Thyroid gland (tissue), 4 donors: Measurements from ENCODE around the gene PLAAT3. TPM values are rescaled to one million over a fixed set of nuclear protein-coding genes. Genes with fewer than 3 reads are reported as not detected.

Experiments used
- DNase-seq, 2 donors: peaks; one replicate each; pipeline ENCODE4 v3.0.0-alpha.2; 2019
- H3K27ac ChIP-seq, 3 donors: fragments of 200-600 bp; sonication (generic); 1 replicate in 2 of 3; 2 replicates in 1 of 3; pipeline ENCODE4 v1.5.1; 2016 to 2019; ENCODE audit warnings: mild to moderate bottlenecking in 1 of 3, moderate library complexity in 1 of 3
- H3K27me3 ChIP-seq: fragments of 200-600 bp; sonication (generic); one replicate; pipeline ENCODE4 v1.5.1; 2019
- H3K36me3 ChIP-seq, 2 donors: fragments of 200-600 bp; sonication (generic); one replicate each; pipeline ENCODE4 v1.5.1; 2016 to 2019
- H3K4me1 ChIP-seq, 2 donors: fragments of 200-600 bp; sonication (generic); one replicate each; pipeline ENCODE4 v1.5.1; 2017 to 2019
- H3K4me3 ChIP-seq, 3 donors: fragments of 200-600 bp; sonication (generic); replicated peaks in 1 of 3; 1 replicate in 2 of 3; 2 replicates in 1 of 3; pipeline ENCODE4 v1.5.1; 2016; ENCODE audit warnings: mild to moderate bottlenecking in 1 of 3
- H3K9me3 ChIP-seq: fragments of 200-600 bp; sonication (generic); one replicate; pipeline ENCODE4 v1.5.1; 2017
- CTCF ChIP-seq, 6 experiments: fragments of 200-600 bp in 3 of 6; fragments of 450-650 bp in 3 of 6; sonication (generic) in 3 of 6; IDR thresholded peaks; one replicate each; pipeline ENCODE4 v1.5.1; 2016 to 2019; ENCODE audit warnings: antibody characterized with exemption in 6 of 6, mild to moderate bottlenecking in 2 of 6, inconsistent platforms in 1 of 6, moderate library complexity in 1 of 6
- POLR2A ChIP-seq, 2 donors: fragments of 450-650 bp; IDR thresholded peaks; one replicate each; pipeline ENCODE4 v1.6.1; 2017; ENCODE audit warnings: antibody characterized with exemption in 2 of 2, mild to moderate bottlenecking in 2 of 2, moderate library complexity in 1 of 2
- WGBS, 2 donors: methylation state at CpG; one replicate each; pipeline ENCODE4 v1.1.5; 2017; 5-methylcytosine and 5-hydroxymethylcytosine counted together
- intact Hi-C: fragments of 100-400 bp; cut with DNase I; formaldehyde crosslinking; loops from one replicate; pipeline ENCODE4 v1.15.1; 2023
- total RNA-seq, 4 donors: library from RNA; depleted of rRNA; stranded (reverse); fragments of >200 nt; gene quantifications; one replicate each; pipeline ENCODE4 v1.2.3, GENCODE V29; 2016

Gene PLAAT3
- total RNA-seq, 4 donors from 2014 or later: 42.8 to 96.0 (median 74.6) TPM

GRCh38 chr11:63560506-63561180 lies 53.6 kb downstream of the PLAAT3 start:
- Histone ChIP-seq H3K9me3 (no peaks in the 10 kb centered on the region), H3K4me3 (no peak overlapping the region), H3K4me1 (peaks cover 27 to 49% of the 10 kb centered on the region in 2 donors), H3K27ac (peak overlapping the region; percentile 77 to 84 (median 83)), H3K27me3 (no peaks in the 10 kb centered on the region), H3K36me3 (no peaks in the 10 kb centered on the region)
- intact Hi-C loops: no loop called here
- DNase-seq: peak; percentile 85 to 90
- WGBS, 2 donors: 19 to 39% methylated on average over 7 of the region's 7 CpGs
- TF ChIP-seq POLR2A (IDR thresholded peaks at IDR 0.05) (no peak), CTCF (IDR thresholded peaks at IDR 0.05) (no peak)

GRCh38 chr11:63558459-63559157 lies 55.6 kb downstream of the PLAAT3 start:
- peak overlapping the region in 1 of 3 donors; percentile 84 for H3K27ac ChIP-seq
- no peaks in the 10 kb centered on the region for H3K36me3 ChIP-seq
- intact Hi-C loops: no loop called here
- H3K9me3 ChIP-seq: no peaks in the 10 kb centered on the region
- no peak for DNase-seq
- WGBS, 2 donors: 76 to 89% methylated on average over 7 of the region's 7 CpGs
- peaks cover 14 to 32% of the 10 kb centered on the region in 2 donors for H3K4me1 ChIP-seq
- TF ChIP-seq POLR2A (IDR thresholded peaks at IDR 0.05) (no peak), CTCF (IDR thresholded peaks at IDR 0.05) (no peak)
- no peaks in the 10 kb centered on the region for H3K27me3 ChIP-seq
- H3K4me3 ChIP-seq: no peak overlapping the region

GRCh38 chr11:63557570-63557969 lies 56.7 kb downstream of the PLAAT3 start:
- Histone ChIP-seq H3K36me3 (no peaks in the 10 kb centered on the region), H3K4me1 (peaks cover 14 to 32% of the 10 kb centered on the region in 2 donors), H3K9me3 (no peaks in the 10 kb centered on the region), H3K27ac (no peak overlapping the region), H3K4me3 (no peak overlapping the region), H3K27me3 (no peaks in the 10 kb centered on the region)
- no peak for DNase-seq
- TF ChIP-seq CTCF (IDR thresholded peaks at IDR 0.05) (no peak), POLR2A (IDR thresholded peaks at IDR 0.05) (no peak)
- intact Hi-C loops: no loop called here
- 95% methylated on average over 7 of the region's 7 CpGs for WGBS, 2 donors

- Histone ChIP-seq H3K4me1 (peaks cover 14 to 32% of the 10 kb centered on the region in 2 donors), H3K27me3 (no peaks in the 10 kb centered on the region), H3K36me3 (no peaks in the 10 kb centered on the region), H3K9me3 (no peaks in the 10 kb centered on the region), H3K27ac (no peak overlapping the region), H3K4me3 (no peak overlapping the region)
- intact Hi-C loops: no loop called here
- DNase-seq: no peak
- 80 to 85% methylated on average over 7 of the region's 7 CpGs for WGBS, 2 donors
- no peak for TF ChIP-seq CTCF (IDR thresholded peaks at IDR 0.05)
- no peak for TF ChIP-seq POLR2A (IDR thresholded peaks at IDR 0.05)
Observed at GRCh38 chr11:63556404-63557013, 57.7 kb downstream of the PLAAT3 start.

- Histone ChIP-seq H3K27me3 (no peaks in the 10 kb centered on the region), H3K4me1 (peaks cover under 1 to 18% of the 10 kb centered on the region in 2 donors), H3K27ac (no peak overlapping the region), H3K4me3 (no peak overlapping the region), H3K9me3 (no peaks in the 10 kb centered on the region), H3K36me3 (no peaks in the 10 kb centered on the region)
- 75 to 83% methylated on average over 4 of the region's 4 CpGs for WGBS, 2 donors
- DNase-seq: no peak
- TF ChIP-seq CTCF (IDR thresholded peaks at IDR 0.05) (no peak), POLR2A (IDR thresholded peaks at IDR 0.05) (no peak)
- intact Hi-C loops: no loop called here
Observed at GRCh38 chr11:63554877-63555223, 59.4 kb downstream of the PLAAT3 start.
